Peyer's patch (tissue), 4 donors: Measurements from ENCODE around the gene UBE2E1. TPM values are rescaled to one million over a fixed set of nuclear protein-coding genes. Genes with fewer than 3 reads are reported as not detected.

Experiments used
- DNase-seq, 3 donors: peaks; one replicate each; pipeline ENCODE4 v3.0.0-alpha.2; 2017 to 2019
- H3K27ac ChIP-seq, 4 donors: fragments of 200-600 bp; sonication (generic); one replicate each; pipeline ENCODE4 v1.5.1; 2016 to 2019
- H3K27me3 ChIP-seq, 2 donors: fragments of 200-600 bp; sonication (generic); one replicate each; pipeline ENCODE4 v1.5.1; 2019
- H3K36me3 ChIP-seq, 3 donors: fragments of 200-600 bp; sonication (generic); one replicate each; pipeline ENCODE4 v1.5.1; 2016 to 2019
- H3K4me1 ChIP-seq, 4 donors: fragments of 200-600 bp; sonication (generic); one replicate each; pipeline ENCODE4 v1.5.1; 2016 to 2019
- H3K4me3 ChIP-seq, 4 donors: fragments of 200-600 bp; sonication (generic); 1 replicate in 3 of 4; 2 replicates in 1 of 4; pipeline ENCODE4 v1.5.1; 2016 to 2019; ENCODE audit warnings: mild to moderate bottlenecking in 1 of 4
- H3K9me3 ChIP-seq, 4 donors: fragments of 200-600 bp; sonication (generic); one replicate each; pipeline ENCODE4 v1.5.1; 2016 to 2019; ENCODE audit warnings: mild to moderate bottlenecking in 1 of 4
- CTCF ChIP-seq, 6 experiments: fragments of 450-650 bp in 4 of 6; fragments of 200-600 bp in 2 of 6; sonication (generic) in 1 of 6; IDR thresholded peaks; one replicate each; pipeline ENCODE4 v1.5.1; 2017 to 2019; ENCODE audit warnings: antibody characterized with exemption in 6 of 6, mild to moderate bottlenecking in 3 of 6, moderate library complexity in 1 of 6
- POLR2A ChIP-seq, 2 donors: fragments of 450-650 bp; IDR thresholded peaks; one replicate each; pipeline ENCODE4 v1.5.1; 2017; ENCODE audit warnings: antibody characterized with exemption in 2 of 2, mild to moderate bottlenecking in 2 of 2, moderate library complexity in 2 of 2
- total RNA-seq, 4 donors: library from RNA; depleted of rRNA; stranded (reverse); fragments of >200 nt; gene quantifications; one replicate each; pipeline ENCODE4 v1.1.0, GENCODE V29; 2016

UBE2E1 gene
- total RNA-seq, 4 donors from 2014 or later: 26.1 to 58.6 (median 43.0) TPM

GRCh38 chr3:23809294-23809693 is 3.5 kb downstream of the UBE2E1 start:
- Histone ChIP-seq H3K4me3 (no peak overlapping the region), H3K27ac (peak overlapping the region in 1 of 4 donors; percentile 80), H3K4me1 (peaks cover 0 to 48% (median 1%) of the 10 kb centered on the region in 4 donors), H3K27me3 (no peaks in the 10 kb centered on the region), H3K36me3 (no peaks in the 10 kb centered on the region), H3K9me3 (no peaks in the 10 kb centered on the region)
- DNase-seq: no peak
- no peak for TF ChIP-seq CTCF (IDR thresholded peaks at IDR 0.05)

DNA sequence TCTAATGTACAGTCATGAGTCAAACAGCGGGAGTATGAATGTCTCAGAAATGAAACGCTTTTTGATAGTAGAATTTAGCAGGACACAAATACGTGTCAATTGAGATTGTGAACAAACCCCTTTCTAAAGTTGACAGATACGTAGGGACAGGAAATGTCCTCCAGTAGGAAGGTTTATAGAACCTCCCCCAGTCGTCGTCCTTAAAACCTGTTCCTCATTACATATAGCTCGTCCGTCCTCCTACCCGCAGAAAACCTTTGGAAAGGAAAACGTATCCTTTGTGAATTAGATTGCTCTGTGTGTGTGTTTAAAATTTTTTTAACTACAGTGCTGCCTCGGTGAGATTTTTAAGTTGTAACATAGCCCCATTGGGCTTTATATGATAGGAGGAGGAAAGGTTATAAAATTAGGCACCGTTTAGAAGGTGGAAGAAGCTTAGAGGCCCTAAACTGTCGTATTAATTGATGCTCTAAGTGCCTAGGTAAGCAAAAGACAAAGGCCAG is 4.1 kb downstream of the UBE2E1 start:
- no peaks in the 10 kb centered on the region for H3K27me3 ChIP-seq
- DNase-seq: no peak
- TF ChIP-seq POLR2A (IDR thresholded peaks at IDR 0.05): no peak
- TF ChIP-seq CTCF (IDR thresholded peaks at IDR 0.05): no peak
- H3K27ac ChIP-seq: peak overlapping the region; percentile 73 to 84 (median 80)
- H3K4me3 ChIP-seq: peak overlapping the region; percentile 44 to 91 (median 84)
- no peaks in the 10 kb centered on the region for H3K36me3 ChIP-seq
- H3K9me3 ChIP-seq: no peaks in the 10 kb centered on the region
- H3K4me1 ChIP-seq: peaks cover 0 to 46% (median 1%) of the 10 kb centered on the region in 4 donors

DNA sequence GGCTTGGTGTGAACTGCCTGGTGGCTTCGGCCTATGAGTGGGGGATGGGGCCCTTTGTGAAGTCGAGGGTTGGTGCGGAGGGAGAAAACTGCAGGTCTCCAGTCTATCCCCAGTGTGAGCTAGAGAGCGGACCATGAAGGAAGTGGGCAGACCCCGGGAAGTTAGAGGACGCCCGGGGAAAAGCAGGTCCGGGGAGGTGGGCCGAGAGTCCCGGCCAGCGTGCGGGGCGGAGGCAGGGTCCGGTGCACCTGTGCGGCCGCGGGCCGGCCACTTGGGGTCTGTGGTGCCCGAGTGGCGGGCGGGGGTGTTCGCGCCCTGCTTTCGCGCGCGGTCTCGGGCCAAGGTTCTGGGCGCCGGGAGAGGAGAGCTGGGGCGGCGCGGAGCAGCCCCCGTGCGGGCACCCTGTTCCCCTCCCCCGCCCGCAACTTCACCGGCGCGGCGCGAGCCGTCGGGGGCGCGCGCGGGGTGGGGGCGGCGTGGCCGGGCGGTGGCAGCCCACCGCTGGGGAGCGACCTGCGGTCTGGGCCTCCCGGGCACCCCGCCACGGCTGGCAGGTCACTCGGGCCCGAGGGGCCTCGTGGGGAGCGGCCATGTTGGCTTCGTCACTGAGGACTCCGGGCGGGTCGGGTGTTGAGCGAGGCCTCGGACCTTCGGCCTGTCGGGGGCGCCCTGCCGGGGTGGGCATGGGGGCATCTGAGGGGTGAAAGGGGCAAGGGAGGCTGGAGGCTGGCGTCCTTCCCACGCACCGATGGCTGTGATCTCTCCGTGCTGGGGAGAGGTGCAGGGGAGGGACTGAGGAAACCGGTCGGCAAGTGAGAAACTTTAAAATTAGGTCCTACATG is 4.8 kb downstream of the UBE2E1 start:
- peaks cover 0 to 41% (median 1%) of the 10 kb centered on the region in 4 donors for H3K4me1 ChIP-seq
- peak; percentile 66 to 75 (median 70) for DNase-seq

DNA sequence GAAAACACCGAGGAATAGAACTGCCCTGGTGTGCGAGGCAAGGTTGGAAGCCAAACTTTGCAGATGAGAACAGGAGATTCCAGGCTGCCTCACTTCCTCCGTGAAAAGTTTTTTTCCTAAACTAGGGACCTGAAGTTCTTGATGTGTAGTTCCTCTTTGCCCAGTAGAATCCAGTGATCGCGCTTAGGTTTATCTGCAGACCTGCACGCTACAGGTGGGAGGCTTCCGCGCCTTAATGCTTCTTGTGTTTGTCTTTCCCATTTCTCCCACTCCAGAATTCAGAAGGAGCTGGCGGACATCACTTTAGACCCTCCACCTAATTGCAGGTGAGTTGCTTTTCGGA is 5.4 kb downstream of the UBE2E1 start:
- Histone ChIP-seq H3K36me3 (no peaks in the 10 kb centered on the region), H3K27me3 (no peaks in the 10 kb centered on the region), H3K27ac (peak overlapping the region; percentile 73 to 84 (median 80)), H3K4me3 (peak overlapping the region; percentile 44 to 91 (median 84)), H3K4me1 (peaks cover 0 to 47% (median 1%) of the 10 kb centered on the region in 4 donors), H3K9me3 (no peaks in the 10 kb centered on the region)
- DNase-seq: no peak
- TF ChIP-seq CTCF (IDR thresholded peaks at IDR 0.05) (no peak), POLR2A (IDR thresholded peaks at IDR 0.05) (no peak)

More for the DNA sequence above, 4.8 kb downstream of the UBE2E1 start:
- peak overlapping the region; percentile 44 to 91 (median 84) for H3K4me3 ChIP-seq
- H3K27me3 ChIP-seq: no peaks in the 10 kb centered on the region
- H3K36me3 ChIP-seq: no peaks in the 10 kb centered on the region
- peak overlapping the region; percentile 73 to 84 (median 80) for H3K27ac ChIP-seq
- TF ChIP-seq POLR2A (IDR thresholded peaks at IDR 0.05): no peak
- no peak for TF ChIP-seq CTCF (IDR thresholded peaks at IDR 0.05)
- H3K9me3 ChIP-seq: no peaks in the 10 kb centered on the region

GRCh38 chr3:23811919-23812318 is 6.2 kb downstream of the UBE2E1 start:
- H3K4me1 ChIP-seq: peaks cover 0 to 48% (median 1%) of the 10 kb centered on the region in 4 donors
- H3K9me3 ChIP-seq: no peaks in the 10 kb centered on the region
- TF ChIP-seq POLR2A (IDR thresholded peaks at IDR 0.05) (no peak), CTCF (IDR thresholded peaks at IDR 0.05) (no peak)
- H3K27ac ChIP-seq: no peak overlapping the region
- no peak for DNase-seq
- H3K36me3 ChIP-seq: no peaks in the 10 kb centered on the region
- no peaks in the 10 kb centered on the region for H3K27me3 ChIP-seq
- no peak overlapping the region for H3K4me3 ChIP-seq
